C4-2B (cell line): Measurements from ENCODE around the gene IKZF1.

Experiments used
- CTCF ChIP-seq: fragments of 450-650 bp; conservative IDR thresholded peaks from 2 replicates; pipeline ENCODE4 v1.5.1; 2017; ENCODE audit warnings: mild to moderate bottlenecking
- ZFX ChIP-seq: fragments of 450-650 bp; IDR thresholded peaks from 2 replicates; pipeline ENCODE4 v1.6.1; 2017

GRCh38 chr7:50428911-50429310 lies 124.4 kb downstream of the IKZF1 start:
- TF ChIP-seq CTCF (no peak), ZFX (no peak)
